Activated naive CD4-positive, alpha-beta T cell (primary cell): ENCODE results near the gene NAT14.

Source experiments
- DNase-seq, 4 experiments: peaks; one replicate each; lab custom pipeline; 2025; lab: John Stamatoyannopoulos, UW

The NAT14 gene

DNA sequence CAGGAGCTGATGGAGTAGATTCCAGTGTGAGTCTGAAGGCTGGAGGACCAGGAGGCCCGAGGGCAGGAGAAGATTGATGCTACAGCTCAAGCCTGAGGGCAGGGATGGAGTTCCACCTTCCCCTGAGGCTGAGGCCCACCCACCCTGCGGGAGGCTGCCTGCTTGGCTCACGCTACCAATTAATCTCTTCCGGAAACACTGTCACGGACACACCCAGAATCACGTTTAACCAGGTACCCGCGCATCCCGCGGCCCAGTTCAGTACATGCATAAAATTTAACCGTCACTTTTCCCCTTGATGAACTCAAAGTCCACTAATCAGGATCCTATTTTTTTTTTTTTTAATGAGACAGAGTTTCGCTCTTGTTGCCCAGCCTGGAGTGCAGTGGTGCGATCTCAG lies 13.7 kb upstream of the NAT14 start:
- DNase-seq, result no peak

- DNase-seq, result no peak
Measured at GRCh38 chr19:55472463-55472862, 12.5 kb upstream of the NAT14 start.

DNA sequence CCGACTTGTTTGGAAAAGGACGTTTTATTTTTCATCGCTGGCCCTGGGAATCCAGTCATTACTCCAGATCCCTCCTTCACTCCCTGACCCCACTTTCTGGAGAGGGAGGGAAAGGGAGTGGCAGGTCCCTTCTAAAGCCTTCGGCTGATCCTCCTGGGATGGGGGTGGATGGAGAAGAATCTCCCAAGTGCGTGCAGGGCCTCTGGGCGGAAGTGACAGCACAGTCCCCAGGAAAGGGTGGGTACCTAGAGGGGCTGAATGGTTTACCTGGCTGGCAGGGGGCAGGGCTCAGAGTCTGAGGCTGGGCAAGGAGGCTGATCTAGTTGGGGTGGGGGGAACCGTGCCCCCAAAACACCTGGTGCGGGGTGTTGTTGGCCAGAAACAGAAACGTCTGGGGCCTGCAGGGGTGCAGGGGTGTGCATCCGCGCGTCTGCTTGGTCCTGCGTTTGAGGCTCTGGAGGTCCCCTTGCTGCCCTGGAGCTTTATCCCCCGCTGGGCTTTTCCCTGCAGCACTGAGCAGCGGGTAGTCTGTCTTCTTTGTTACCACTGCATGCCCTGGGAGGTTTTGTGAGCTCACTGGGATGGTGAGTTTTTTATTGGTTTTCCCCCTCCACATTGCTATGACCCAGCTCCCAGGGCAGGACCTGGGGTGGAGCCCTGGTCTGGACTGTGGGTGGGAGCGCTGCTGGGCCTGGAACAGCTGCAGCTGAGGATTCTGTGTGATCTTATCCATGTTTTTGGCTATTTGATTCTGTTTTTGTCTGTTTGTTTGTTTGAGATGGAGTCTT lies 11.6 kb upstream of the NAT14 start:
- no peak for DNase-seq

DNA sequence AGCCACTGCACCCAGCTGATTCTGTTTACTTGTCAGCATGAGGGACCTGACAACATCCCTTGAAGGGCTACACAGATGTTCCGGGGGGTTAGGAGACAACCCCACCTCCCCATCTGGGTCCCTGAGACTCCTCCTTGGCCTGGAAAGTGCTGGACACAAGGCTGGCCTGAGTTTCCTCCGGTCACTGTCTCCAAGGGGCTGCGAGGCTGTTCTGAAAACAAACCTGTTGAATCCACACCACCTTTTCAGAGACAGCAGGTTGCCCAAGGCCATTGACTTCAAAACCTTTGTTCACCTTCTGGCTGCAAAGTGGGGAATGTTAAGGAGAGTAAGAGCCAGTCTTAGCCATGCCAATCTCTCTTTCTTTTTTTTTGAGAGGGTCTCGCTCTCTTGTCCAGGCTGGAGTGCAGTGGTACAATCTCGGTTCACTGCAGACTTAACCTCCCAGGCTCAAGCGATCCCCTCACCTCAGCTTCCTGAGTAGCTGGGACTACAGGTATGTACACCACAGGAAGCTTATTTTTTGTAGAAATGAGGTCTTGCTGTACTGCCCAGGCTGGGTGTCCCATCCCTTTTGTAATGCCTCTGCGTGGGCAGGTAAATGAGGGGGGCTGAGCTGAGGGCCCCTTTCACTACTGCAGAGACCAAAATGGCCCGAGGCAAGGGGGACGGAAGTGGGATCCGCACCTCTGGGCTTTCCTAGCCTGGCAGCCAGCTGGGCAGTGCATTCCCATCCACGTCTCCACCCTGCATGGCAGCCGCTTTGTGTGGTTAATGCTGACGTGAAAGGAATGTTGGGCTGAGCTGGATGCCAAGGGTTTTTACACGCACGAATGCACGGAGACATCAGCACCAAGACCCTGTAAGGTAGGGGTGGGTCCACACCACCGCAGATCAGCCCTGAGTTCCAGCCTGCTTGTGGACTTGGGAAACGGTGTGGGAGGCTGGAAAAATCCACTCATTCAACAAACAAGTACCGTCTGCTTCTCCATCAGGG lies 10.4 kb upstream of the NAT14 start:
- DNase-seq, result no peak

GRCh38 chr19:55476100-55476775 lies 8.8 kb upstream of the NAT14 start, which contains the start of gene ZNF628:
Gene ZNF628, plus strand, starts transcription at chr19:55476617. Its CDS starts 3,294 bp downstream, at chr19:55479911.
- peak; percentile 90 to 97 (median 92) for DNase-seq

DNA sequence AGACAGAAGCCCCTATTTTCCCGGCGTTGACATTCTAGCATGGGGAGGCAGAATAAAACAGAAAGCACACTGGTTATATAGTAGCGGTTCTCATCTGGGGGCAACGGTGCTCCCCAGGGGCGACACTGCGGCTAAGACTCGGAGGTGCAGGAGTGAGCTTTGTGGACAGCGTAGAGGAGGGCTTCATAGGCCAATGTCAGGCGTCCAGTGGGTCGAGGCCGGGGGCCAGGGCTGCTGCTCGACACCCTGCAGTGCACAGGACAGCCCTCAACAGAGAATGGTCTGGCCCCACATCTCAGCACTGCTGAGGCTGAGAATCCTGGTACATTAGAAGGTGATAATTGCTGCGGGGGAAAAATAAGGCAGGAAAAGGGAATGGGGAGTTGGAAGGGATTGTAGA lies 7.1 kb upstream of the NAT14 start:
- DNase-seq, result no peak

DNA sequence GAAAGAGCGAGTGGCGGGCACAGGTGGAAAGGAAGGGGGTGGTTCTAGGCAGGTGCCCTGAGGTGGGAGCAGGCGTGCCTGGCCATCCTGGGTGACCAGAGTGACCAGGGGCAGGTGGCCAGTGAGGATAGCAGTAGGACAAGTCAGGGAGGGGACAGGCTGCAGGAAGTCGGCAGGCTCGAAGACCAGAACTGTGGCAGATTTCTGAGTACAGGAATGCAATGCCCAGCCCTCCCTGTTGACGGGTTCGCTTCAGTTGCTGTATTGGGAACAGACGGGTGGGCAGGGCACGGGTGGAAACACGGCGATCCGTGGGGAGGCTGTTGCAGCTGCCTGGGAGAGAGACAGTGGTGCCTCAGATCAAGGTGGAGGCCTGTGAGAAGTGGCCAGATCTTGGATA lies 6.6 kb upstream of the NAT14 start:
- no peak for DNase-seq

- no peak for DNase-seq
Measured at GRCh38 chr19:55479045-55479444, 5.9 kb upstream of the NAT14 start.

GRCh38 chr19:55479451-55480230 lies 5.3 kb upstream of the NAT14 start:
- DNase-seq, result no peak

DNA sequence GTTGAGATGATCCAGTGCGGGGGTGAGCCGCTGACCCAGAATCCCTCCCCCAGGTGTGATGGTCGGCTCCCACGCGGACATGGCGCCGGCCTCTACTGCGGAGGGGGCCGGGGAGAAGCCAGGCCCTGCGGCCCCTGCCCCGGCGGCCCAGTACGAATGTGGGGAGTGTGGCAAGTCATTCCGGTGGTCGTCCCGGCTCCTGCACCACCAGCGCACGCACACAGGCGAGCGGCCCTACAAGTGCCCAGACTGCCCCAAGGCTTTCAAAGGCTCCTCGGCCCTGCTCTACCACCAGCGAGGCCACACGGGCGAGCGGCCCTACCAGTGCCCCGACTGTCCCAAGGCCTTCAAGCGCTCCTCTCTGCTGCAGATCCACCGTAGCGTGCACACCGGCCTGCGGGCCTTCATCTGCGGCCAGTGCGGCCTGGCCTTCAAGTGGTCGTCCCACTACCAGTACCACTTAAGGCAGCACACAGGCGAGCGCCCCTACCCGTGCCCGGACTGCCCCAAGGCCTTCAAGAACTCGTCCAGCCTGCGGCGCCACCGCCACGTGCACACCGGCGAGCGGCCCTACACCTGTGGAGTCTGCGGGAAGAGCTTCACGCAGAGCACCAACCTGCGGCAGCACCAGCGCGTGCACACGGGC lies 3.7 kb upstream of the NAT14 start:
- DNase-seq, result no peak

- no peak for DNase-seq
Measured at GRCh38 chr19:55481794-55482155, 3.2 kb upstream of the NAT14 start.

GRCh38 chr19:55482156-55482961 lies 2.6 kb upstream of the NAT14 start:
- DNase-seq, result no peak

- no peak for DNase-seq
Measured at GRCh38 chr19:55482967-55483705, 1.9 kb upstream of the NAT14 start.

DNA sequence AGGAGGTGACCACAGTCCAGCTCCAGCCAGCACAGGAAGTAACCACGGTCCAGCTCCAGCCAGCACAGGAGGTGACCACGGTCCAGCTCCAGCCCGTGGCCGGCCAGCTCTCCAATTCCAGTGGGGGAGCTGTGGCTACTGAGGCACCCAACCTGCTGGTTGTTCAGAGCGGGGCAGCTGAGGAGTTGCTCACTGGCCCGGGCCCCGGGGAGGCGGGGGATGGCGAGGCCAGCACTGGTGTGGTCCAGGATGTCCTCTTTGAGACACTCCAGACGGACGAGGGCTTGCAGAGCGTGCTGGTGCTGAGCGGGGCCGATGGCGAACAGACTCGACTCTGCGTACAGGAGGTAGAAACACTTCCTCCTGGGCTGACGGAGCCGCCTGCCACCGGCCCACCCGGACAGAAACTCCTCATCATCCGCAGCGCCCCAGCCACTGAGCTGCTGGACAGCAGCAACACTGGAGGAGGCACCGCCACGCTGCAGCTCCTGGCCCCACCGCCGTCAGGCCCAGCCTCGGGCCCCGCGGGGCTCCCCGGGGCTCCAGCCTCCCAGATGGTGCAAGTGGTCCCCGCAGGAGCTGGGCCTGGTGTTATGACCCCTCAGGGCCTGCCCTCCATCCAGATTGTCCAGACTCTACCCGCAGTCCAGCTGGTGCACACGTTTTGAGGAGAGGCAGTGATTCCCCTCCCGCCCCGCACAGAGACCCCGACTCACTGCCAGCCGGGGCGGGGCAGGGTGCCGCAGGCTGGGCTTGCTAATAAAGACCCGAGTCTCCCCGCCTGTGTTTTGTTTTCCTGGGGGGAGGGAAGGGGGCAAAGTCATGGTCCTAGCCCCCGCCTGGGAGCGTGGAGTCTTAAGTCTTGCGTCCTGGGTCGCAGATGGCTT lies 1.0 kb upstream of the NAT14 start:
- no peak for DNase-seq

DNA sequence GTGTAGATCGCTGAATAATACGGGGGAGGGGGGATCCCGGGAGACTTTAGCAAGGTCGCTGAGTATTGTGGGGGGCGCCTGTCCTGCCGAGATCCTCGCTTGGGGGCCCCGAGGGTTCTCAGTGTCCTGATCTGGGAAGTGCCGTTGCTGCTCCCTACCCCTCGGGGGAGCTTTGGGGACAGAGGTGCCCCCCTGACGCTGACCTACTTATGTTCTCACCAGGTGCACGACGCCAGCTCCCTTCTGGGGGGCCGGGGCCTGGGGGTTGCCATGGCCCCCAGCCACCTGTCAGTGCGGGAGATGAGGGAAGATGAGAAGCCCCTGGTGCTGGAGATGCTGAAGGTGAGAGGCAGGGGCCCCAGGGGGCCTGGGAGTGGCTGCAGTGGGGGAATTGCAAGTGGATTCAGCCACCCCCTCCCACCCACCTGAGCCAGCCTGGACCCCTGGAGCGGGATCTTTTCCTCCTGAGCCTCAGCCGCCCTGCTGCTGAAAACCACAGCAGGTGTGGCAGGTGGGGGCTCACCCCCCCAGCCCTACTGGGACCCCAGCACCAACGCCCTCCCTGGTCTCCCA lies 537 bp downstream of the NAT14 start:
- DNase-seq, result no peak

DNA sequence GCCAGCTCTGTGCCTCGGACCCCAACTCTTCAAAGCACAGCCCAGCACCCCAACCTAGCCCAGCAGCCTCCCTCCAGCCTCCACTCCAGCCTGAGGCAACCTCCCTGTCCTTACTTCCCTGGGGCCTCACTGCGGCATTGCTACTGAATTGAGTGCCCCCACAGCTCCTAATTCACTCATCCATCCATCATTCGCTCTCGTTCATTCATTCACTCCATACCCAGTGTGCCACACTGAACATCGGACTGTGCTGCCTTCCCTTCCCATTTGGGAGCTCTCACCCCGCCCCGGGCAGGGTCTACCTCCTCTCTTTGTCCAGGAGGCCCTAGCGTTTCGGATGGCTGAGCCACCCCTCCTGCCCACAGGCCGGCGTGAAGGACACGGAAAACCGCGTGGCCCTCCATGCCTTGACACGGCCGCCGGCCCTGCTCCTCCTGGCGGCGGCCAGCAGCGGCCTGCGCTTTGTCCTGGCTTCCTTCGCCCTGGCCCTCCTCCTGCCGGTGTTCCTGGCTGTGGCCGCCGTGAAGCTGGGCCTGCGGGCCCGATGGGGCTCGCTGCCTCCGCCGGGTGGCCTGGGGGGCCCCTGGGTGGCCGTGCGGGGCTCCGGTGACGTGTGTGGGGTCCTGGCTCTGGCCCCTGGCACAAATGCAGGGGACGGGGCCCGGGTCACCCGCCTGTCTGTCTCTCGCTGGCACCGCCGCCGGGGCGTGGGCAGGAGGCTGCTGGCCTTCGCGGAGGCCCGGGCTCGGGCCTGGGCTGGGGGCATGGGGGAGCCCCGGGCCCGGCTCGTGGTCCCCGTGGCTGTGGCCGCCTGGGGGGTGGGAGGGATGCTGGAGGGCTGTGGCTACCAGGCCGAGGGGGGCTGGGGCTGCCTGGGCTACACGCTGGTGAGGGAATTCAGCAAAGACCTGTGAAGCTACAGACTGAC lies 1.3 kb downstream of the NAT14 start:
- DNase-seq, result no peak
